DMS 273 (cell line): ENCODE measurements around the gene NHLH2.

Experiments used
- DNase-seq: peaks from one replicate; lab custom pipeline; 2025; ENCODE audit not compliant: unreplicated experiment; lab: John Stamatoyannopoulos, UW

The NHLH2 gene

DNA sequence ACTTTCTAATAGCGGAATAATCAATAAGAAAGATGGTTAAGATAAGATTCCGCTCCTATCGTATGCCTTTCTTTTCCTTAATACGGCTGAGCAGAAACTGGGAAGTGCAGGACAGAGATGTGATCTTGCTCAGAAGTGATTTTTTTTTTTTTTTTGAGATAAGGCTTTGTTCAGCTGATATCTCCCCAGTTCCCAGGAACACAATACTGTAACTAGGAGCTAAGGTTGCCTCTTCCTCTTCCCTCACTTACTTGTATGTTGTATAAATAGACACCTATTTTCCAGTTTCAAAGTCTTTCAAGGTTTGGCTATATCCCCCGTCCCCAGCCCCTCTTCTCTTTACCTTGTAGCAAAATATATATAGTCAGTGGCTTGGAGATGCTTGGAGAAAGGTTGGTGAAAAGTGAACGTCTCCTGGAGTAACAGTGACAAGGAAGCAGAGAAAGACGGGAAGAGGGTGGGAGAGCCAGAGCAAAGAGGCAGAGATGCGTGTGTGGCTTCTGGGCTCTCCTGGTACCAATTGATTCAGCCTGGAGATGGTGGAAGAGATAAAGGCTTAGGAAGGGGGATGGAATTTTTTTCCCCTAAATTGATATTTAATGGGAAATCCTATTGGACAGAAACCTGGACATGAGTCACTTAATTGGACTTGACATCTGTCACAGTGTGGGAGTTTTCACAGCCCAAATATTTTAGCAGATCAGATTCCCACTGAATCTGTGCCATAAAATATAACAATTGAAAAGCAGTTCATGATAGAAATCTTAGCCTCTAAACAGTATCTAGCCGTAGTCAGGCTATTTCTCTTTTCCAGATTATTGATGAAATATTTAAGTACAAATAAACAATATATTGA, at the start of gene NHLH2:
Gene NHLH2 (minus strand): TSS at position 522 of the 856 bp plus-strand sequence. CDS start 2,754 bp downstream, outside the sequence.
- DNase-seq: peak; percentile 89

DNA sequence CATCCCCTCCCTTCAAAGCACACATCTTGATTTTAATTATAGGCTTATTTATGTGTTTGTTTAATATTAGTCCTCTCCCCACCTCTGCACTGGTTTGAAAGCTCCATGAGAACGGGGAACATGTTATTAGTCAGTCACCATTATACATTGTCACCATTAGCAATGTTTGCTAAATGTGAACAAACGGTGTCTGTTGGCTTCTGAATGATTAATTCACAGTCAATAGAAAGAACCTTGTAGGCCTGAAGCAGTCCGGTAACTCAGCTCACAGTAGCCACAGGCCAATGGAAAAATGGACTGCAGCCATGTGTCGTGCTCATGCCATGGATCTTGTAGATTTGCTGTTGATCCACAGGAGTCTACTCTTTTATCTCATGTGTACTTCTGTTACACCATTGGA, 49.7 kb upstream of the NHLH2 start:
- no peak for DNase-seq

DNA sequence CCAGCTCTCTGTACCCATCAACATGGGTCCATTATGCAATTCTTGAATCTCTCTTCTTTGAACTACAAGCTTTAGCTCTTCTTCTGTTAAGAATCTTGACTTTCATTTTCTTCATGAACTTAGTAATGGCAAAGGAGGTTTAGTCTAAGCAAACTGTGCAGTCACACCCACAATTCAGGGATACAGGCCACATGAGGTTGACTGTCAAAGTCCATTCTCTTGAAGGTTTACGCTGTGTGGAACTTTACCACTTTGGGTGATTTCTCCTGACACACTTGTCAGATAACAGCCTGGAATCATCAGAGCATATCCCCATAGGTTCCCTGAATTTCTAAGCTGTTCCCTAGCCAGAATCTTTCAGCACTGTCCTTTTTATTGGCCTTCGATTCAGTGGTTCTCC, 48.0 kb upstream of the NHLH2 start:
- DNase-seq: no peak

DNA sequence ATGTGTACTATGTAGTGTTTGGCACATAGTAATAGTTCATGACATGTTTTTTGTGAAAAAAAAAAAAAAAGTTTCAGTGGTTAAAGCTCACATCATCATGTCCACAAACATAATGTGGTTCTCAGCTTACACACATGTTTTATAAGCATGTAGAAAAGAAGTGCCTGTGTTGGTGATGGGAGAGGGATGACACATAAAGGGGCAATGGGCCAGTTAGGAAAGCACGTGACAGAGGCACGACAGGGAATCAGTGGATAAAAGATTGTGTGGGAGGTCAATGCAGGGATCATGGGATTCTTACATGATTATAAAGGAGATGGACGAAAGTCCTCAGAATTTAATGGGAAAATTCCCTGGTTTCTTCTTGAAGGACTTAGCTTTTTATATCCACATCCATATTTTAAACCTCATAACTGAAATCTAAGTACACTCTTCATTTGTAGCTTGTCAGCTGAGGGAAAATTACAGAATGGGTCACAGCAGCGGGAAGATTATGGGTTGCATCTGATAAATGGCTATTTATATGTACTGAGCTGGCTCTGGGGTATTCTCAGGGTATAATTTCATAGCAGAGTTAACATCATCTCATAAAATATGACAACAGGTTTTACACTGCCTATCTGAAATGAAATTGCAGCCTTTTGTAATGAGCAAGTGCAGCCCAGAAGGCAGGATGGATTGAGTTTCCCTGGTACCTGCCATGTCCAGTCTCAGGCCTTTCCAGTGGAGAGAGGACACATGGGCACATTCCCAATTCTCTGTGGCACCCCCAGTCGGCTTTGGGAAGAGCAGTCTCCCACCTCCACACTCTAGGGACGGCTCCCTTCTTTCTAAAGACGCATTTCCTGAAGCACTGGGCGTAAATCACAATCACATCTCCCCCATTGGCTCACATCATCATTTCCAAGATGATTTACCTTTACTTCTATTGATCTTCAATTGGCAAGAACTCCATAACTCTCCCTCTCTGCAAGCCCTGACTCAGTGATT, 42.3 kb upstream of the NHLH2 start:
- DNase-seq: no peak

DNA sequence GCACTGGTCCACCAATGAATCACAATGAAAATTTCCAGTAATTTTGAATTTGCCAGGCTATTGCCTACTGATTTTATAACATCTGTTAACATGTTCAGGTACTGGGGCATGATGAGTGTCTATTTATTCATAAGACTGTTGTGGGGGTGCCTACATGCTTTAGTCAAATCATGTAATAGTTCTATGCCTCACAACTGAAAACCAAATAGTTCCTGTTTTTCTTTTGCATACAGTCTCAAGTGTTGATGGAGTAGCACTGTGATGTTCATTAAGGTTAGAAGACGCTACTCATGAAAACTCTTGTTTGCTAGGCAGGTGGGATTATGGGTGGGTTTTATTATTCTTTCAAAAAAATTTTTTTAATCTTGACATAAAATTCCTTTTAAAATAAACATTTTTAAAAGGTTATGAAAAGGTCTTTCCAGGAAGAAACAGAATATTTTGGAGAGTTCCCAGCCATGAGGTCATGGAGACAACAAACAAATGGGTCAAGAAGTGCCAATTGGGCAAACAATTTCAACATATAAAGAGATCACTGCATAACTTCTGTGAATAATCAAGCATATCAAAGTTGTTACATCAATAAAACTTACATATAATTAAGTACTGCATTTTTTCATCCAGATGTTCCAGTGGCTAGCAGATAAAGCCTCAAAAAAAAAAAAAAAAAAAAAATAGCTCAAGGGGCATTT, 40.2 kb upstream of the NHLH2 start:
- no peak for DNase-seq

DNA sequence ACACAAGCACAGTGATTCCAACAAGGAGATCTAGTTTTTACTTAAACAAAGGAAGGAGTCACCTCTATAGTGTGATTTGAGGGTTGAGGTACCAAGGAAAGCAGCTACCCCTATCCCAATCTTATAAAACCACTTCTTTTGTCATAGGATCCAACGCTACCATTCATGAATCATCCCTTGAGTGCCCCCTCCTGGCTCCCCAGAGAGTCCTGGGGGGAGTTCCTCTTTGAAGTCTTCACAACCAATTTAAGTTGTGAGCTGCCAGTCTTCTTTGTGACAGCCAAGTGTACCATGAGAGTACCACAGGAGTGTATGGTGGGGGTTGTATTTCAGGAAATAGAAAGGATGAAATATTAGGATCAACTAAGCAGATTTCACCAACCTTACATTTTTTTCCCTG, 39.1 kb upstream of the NHLH2 start:
- DNase-seq: peak; percentile 62

DNA sequence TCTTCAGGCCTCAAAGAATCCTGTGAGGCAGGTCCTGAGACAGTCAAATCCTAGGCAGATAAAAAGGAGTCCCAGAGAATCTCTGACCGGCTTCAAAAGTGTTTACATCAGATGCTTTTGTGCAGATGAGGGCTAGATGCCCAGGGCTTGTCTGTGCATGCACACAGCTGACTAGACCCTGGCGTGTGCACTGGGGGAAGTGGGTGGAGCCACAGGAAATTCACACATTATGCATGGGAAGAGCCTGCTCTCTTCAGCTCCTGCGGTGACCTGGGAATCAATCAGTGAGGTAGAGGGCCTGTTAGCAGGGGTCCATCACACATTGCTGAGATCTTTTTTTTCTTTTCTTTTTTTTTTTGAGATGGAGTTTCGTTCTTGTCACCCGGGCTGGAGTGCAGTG, 36.6 kb upstream of the NHLH2 start:
- DNase-seq: peak; percentile 83

DNA sequence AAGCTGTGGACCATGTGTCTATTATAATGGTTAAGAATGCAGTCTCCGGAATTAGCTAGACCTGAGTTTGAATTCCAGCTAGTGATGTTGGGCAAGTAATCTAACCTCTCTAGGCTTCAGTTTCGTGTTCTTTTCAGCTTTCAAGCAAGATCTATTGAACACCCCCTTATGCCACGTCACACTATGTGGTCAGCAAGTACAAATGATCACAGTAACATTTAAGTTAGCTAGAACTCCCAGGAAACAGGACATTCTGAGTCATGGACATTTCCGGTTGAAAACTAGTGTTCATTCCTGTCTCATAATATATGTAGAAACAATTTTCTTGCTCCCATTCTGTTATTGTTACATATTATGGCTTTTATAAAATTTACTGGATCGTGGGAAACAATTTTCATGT, 34.0 kb upstream of the NHLH2 start:
- DNase-seq: no peak

DNA sequence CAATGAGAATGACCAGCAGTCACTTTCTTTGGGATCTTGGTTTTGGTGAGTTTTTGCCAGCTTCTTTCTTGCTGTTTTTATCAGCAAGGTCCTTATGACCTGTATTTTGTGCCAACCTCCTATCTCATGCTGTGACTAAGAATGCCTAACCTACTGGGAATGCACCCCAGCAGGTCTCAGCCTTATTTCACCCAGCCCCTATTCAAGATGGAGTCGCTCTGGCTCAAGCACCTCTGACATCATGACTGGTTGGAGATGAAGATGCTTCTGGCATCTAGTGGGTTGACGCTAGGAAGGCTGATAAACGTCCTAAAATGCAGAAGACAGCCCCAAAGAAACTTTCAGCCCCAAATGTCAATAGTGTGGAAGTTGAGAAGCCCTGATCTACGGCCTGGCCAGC, 33.6 kb upstream of the NHLH2 start:
- no peak for DNase-seq

DNA sequence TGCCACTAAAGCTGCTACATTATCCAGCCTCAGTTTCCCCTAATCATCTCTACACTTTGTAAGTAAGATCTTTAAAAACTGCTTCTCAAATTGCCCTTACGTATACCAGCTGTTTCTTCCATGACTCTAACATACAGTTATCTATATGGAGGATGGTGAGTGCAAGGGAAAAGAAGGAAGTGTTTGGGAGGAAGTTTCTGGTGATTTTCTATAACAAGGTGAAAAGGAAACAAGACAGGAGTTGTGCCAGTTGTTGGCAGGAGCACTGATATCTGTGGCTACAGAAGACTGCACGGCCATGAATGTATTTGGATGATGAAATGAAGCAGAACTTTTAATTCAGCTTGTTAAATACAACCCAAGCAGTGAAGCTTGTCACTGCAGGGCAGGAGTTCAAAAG, 32.3 kb upstream of the NHLH2 start:
- DNase-seq: no peak

DNA sequence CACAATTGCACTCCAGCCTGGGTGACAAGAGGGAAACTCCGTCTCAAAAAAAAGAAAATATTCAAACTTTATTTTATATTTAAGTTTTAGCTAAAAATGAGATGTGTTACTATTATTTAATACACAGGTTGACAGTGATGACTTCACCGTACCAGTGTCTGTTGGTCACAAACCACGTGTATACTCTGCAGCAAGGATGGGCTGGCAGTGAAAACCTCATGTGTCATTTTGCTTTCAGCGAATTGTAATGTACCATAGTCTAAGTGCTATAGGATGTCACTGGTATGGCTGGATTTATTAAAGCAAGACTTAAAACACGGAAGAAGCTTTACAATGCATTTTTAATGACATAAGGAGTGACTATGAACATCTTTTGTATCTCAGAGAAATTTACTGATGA, 28.1 kb upstream of the NHLH2 start:
- no peak for DNase-seq

DNA sequence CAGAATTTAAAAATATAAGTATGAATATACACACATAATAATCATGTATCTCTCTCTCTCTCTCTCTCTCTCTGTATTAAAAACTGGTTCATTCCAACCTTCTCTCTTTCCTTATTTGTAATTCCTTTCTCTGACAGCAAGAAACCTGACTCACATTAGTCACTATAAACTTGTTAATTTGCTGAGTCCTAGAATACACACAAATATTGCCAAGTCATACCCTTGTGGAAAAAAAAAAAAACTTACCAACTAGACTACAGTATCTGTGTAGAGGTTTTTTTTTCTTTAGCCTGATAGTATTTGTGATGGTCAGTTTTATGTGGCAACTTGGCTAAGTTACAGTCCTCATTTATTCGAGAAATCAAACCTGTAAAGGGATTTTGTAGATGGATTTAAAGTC, 26.3 kb upstream of the NHLH2 start:
- DNase-seq: no peak

DNA sequence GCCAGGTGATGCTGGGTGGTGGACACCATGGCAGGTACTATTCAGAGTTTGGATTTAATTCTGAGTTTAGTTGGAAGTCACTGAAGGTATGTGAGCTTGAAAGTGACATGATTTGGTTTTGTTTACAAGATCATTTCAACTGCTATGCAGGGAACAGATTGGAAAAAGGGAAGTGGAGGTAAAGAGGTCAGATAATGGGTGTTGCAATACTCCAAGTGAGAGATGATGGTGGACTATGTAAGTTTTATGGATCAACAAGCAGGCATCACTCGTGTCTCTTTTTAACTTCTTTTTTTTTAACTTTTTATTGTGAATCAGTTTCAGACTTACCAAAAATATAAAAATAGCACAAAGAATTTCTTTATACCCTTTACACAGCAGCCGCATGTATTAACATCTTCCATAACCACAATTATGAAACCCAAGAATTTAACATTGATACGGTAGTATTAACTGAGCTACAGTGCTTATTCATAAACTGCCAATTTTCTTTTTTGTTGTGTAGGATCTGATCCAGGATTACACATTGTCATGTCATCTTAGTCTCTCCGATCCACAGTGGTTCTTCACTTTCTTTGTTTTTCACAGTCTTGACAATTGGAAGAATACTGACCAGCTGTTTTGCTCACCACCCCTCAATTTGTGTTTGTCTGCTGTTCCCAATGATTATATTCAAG, 24.9 kb upstream of the NHLH2 start:
- DNase-seq: no peak

DNA sequence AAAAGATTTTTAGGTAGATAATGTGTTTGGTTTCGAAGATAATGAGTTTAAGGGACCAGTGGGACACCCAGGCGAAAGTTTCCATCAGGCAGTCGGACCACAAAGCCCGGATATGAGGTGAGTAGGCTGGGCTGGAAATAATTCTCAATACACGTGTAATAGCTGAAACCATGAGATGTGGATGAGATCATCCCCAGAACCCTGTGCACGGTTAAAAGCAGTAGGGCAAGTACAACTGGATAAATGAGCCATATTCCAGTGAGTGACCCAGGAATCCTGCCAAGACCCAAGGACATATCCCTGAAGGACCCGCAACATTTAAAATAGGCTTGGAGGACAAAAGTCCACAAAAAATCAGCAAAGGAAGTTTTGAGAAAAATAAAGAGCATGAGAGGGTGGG, 21.5 kb upstream of the NHLH2 start:
- no peak for DNase-seq

DNA sequence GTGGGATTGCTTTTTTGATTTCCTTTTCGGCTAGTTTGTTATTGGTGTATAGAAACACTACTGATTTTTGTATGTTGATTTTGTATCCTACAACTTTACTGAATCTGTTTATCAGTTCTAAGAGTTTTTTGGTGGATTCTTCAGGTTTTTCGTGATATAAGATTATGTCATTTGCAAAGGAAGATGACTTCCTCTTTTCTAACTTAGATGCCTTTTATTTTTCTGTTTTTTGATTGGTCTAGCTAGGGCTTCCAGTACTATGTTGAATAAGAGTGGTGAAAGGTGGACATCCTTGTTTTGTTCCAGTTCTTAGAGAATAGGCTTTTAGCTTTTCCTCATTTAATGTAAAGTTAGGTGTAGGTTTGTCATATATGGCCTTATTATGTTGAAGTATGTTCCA, 13.1 kb upstream of the NHLH2 start:
- DNase-seq: no peak

DNA sequence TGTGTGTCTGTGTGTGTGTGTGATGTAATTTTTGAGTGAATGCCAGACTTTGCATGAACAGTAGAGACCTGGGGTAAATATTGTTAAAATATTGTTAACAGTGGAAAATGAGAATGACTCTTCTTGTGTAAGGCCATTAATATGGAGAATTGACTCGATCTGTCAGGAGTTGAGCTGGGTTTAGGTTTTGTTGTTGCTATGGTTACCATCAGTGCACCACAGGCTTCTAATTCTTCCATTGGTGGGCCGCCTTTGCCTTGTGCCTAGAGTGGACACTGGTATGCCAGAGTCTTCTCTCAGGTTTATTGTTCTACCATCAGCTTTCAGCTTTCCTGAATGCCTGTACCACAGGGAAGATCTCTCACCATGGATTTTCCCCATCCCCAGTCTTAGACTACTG, 10.0 kb upstream of the NHLH2 start:
- DNase-seq: no peak

DNA sequence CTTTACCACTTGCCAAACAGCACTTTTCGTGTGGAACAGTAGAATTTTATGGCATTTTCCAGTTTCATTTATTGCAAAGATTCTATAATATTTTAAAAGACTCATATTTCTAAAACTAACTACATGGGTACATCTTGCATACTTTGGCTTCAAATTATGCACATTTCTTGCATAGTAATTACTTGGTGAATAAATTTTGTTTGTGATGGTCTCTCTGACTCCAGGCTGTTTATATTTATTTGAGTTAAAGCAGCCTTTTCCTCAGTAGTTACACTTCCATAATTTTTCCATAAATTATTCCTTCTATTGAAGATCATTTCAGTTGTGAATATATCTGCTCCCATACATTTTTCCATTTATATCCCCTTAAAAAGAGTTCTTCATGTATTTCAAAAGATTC, 6.9 kb upstream of the NHLH2 start:
- no peak for DNase-seq

DNA sequence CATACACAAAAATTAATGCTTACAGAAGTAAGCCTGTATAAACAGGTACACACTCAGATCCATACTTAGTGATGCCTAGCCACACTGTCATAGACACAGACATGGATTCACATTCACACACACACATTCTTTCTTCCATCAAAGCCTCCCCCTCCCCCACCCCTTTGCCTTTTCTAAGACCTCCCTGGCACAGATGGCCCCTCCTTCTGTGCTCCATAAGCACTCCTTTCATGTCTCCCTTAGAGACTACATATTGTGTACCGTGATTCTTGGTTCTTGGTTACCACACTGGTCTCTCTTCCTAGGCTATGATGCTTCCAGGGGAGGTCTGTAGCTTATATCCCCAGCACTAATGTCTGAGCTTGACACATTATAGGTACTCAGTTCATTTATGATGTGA, 2.0 kb upstream of the NHLH2 start:
- DNase-seq: peak; percentile 72

DNA sequence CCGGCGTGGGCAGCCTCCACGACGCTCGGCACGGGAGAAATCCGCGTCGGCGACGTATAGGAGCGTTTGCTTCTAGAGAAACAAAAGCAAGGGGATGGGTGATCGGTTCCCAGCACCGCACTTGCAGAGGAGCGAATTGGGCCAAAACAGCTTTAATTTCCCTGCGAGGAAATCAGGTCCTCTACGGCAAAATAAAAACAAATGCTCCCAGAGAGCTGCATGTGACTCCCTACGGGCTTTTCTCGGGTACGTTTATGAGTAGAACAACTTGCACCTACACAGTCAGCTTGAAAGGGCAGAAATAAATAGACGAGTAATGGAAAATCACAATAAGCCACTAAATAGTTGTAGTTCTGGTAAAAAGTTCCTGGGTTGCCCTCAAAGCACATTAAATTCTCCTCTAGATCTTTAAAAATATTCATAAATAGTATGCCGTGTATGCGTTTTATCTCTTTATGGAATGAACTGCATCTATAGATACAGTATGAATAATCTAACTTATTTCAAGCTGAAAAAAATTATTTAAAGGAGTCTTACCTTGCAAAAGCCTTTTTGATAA, 1.2 kb downstream of the NHLH2 start:
- DNase-seq: no peak

DNA sequence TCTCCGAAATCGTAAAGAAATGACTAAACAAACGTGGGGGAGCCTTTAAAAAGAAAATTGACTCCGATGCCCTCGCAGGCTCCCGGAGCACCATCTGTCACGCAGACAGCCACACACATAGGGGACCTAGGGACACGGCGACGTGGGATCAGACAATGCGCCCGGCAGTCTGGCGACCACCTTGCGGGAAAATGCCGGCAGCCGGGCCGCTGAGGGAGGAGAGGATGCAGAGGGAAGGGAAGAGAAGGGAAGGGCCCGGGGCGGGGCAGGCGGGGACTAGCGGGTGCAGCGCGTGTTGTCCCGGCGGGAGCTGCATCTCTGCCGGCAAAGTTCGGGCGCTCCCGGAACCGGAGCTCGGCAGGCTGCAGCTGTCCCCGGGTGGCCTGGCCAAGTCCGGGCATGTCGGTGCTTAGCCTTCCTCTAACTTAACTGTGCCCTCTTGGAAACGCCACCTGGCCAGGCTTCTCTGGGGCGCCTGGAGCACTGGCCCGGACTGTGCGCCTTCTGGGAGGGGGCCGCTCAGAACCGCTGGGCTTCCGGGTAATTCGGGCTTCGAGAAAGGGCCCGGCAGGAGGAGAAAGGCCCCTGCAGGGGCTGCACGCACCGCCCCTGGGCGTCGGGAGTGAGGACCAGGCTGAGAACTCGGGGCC, 1.8 kb downstream of the NHLH2 start:
- DNase-seq: peak; percentile 97
